Thyroid gland (tissue), 4 donors: ENCODE results near the gene FARP2. TPM values are rescaled to one million over a fixed set of nuclear protein-coding genes. Genes with fewer than 3 reads are reported as not detected.

Experiments used
- DNase-seq, 2 donors: peaks; one replicate each; pipeline ENCODE4 v3.0.0-alpha.2; 2019
- H3K27ac ChIP-seq, 3 donors: fragments of 200-600 bp; sonication (generic); 1 replicate in 2 of 3; 2 replicates in 1 of 3; pipeline ENCODE4 v1.5.1; 2016 to 2019; ENCODE audit warnings: mild to moderate bottlenecking in 1 of 3, moderate library complexity in 1 of 3
- H3K27me3 ChIP-seq: fragments of 200-600 bp; sonication (generic); one replicate; pipeline ENCODE4 v1.5.1; 2019
- H3K36me3 ChIP-seq, 2 donors: fragments of 200-600 bp; sonication (generic); one replicate each; pipeline ENCODE4 v1.5.1; 2016 to 2019
- H3K4me1 ChIP-seq, 2 donors: fragments of 200-600 bp; sonication (generic); one replicate each; pipeline ENCODE4 v1.5.1; 2017 to 2019
- H3K4me3 ChIP-seq, 3 donors: fragments of 200-600 bp; sonication (generic); replicated peaks in 1 of 3; 1 replicate in 2 of 3; 2 replicates in 1 of 3; pipeline ENCODE4 v1.5.1; 2016; ENCODE audit warnings: mild to moderate bottlenecking in 1 of 3
- H3K9me3 ChIP-seq: fragments of 200-600 bp; sonication (generic); one replicate; pipeline ENCODE4 v1.5.1; 2017
- CTCF ChIP-seq, 6 experiments: fragments of 200-600 bp in 3 of 6; fragments of 450-650 bp in 3 of 6; sonication (generic) in 3 of 6; IDR thresholded peaks; one replicate each; pipeline ENCODE4 v1.5.1; 2016 to 2019; ENCODE audit warnings: antibody characterized with exemption in 6 of 6, mild to moderate bottlenecking in 2 of 6, inconsistent platforms in 1 of 6, moderate library complexity in 1 of 6
- POLR2A ChIP-seq, 2 donors: fragments of 450-650 bp; IDR thresholded peaks; one replicate each; pipeline ENCODE4 v1.6.1; 2017; ENCODE audit warnings: antibody characterized with exemption in 2 of 2, mild to moderate bottlenecking in 2 of 2, moderate library complexity in 1 of 2
- WGBS, 2 donors: methylation state at CpG; one replicate each; pipeline ENCODE4 v1.1.5; 2017; 5-methylcytosine and 5-hydroxymethylcytosine counted together
- intact Hi-C: fragments of 100-400 bp; cut with DNase I; formaldehyde crosslinking; loops from one replicate; pipeline ENCODE4 v1.15.1; 2023
- total RNA-seq, 4 donors: library from RNA; depleted of rRNA; stranded (reverse); fragments of >200 nt; gene quantifications; one replicate each; pipeline ENCODE4 v1.2.3, GENCODE V29; 2016

FARP2 gene
- total RNA-seq, 4 donors from 2014 or later = 16.9 to 24.1 (median 20.3) TPM

DNA sequence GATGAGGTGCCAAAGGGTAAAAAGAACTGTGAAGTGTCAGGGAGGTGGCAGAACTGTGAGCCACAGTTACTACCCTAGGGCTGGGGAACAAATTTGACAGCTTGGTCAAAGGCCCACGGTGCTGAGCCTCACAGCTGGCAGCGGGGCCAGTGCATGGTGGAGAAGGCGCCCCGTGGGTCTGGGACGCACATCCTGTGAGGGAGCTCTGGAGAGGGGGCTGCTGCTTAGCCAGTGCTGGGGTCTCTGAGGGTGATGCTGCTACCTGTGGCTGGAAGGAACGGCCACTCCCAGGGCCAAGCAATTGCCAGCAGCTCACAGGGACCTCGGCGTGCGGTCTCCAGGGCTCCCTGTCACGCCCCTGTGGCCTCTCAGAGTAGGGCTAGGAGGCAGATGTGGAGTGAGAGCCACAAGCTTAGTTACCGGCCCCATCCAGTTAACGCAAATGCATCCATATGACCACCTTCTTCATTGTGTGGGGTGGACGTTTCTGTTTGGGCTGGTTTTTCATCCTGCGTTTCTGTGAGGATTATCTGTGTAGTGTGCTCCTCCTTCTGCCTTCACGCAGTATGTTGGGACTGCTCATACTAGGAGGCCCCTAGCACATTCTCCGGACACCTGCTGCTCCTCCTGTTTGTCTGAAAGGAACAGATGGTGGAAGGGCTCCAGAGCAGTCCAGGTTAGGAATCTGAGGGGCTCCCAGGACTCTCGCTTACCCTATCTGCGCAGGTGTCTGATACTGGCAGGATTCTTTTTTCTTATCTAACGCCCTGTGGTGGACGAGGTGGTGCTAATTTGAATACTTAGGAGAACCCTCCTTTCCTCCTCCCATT lies 126.3 kb downstream of the FARP2 start:
- no peak for DNase-seq
- H3K36me3 ChIP-seq = peaks cover 0 to 5% of the 10 kb centered on the region in 2 donors
- H3K9me3 ChIP-seq = no peaks in the 10 kb centered on the region
- no peak overlapping the region for H3K4me3 ChIP-seq
- 86 to 92% methylated on average over 19 of the region's 20 CpGs for WGBS, 2 donors
- H3K4me1 ChIP-seq = no peaks in the 10 kb centered on the region
- H3K27me3 ChIP-seq = no peaks in the 10 kb centered on the region
- TF ChIP-seq CTCF (IDR thresholded peaks at IDR 0.05) (no peak), POLR2A (IDR thresholded peaks at IDR 0.05) (no peak)
- H3K27ac ChIP-seq = no peak overlapping the region
- intact Hi-C loops = no loop called here

- TF ChIP-seq CTCF (IDR thresholded peaks at IDR 0.05) = no peak
- TF ChIP-seq POLR2A (IDR thresholded peaks at IDR 0.05) = no peak
- intact Hi-C loops = no loop called here
- no peak for DNase-seq
- H3K27me3 ChIP-seq = no peaks in the 10 kb centered on the region
- H3K4me1 ChIP-seq = no peaks in the 10 kb centered on the region
- H3K9me3 ChIP-seq = no peaks in the 10 kb centered on the region
- H3K36me3 ChIP-seq = peaks cover 0 to 5% of the 10 kb centered on the region in 2 donors
- H3K4me3 ChIP-seq = no peak overlapping the region
- 87 to 90% methylated on average over 9 of the region's 9 CpGs for WGBS, 2 donors
- no peak overlapping the region for H3K27ac ChIP-seq
Observed at GRCh38 chr2:241483305-241483704, 127.2 kb downstream of the FARP2 start.

DNA sequence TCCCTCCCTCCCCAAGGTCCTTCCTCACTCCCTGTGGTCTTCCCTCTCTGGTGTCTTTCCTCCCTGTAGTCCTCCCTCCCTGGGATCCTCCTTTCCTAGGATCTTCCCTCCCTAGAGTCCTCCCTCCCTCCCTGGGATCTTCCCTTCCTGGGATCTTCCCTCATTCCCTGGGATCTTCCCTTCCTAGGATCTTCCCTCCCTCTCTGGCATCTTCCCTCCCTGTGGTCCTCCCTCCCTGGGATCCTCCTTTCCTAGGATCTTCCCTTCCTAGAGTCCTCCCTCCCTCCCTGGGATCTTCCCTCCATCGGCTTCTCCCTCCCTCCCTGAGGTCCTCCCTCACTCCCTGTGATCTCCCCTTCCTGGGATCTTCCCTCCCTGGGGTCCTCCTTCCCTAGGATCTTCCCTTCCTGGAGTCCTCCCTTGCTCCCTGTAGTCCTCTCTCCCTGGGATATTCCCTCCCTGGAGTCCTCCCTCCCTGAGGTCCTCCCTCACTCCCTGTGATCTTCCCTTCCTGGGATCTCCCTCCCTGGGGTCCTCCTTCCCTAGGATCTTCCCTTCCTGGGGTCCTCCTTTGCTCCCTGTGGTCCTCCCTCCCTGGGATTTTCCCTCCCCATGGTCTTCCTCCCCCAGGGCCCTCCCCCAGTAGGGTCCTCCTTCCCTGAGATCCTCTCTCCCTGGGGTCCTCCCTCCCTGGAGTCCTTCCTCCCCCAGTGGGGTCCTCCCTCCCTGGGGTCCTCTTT lies 129.3 kb downstream of the FARP2 start:
- no peak overlapping the region for H3K27ac ChIP-seq
- no peaks in the 10 kb centered on the region for H3K27me3 ChIP-seq
- no peaks in the 10 kb centered on the region for H3K4me1 ChIP-seq
- TF ChIP-seq POLR2A (IDR thresholded peaks at IDR 0.05) (no peak), CTCF (IDR thresholded peaks at IDR 0.05) (no peak)
- DNase-seq = no peak
- H3K9me3 ChIP-seq = no peaks in the 10 kb centered on the region
- peaks cover 0 to 3% of the 10 kb centered on the region in 2 donors for H3K36me3 ChIP-seq
- WGBS, 2 donors = 89 to 94% methylated on average over 1 of the region's 1 CpG
- intact Hi-C loops = no loop called here
- no peak overlapping the region for H3K4me3 ChIP-seq

- Histone ChIP-seq H3K27ac (no peak overlapping the region), H3K4me3 (no peak overlapping the region), H3K27me3 (no peaks in the 10 kb centered on the region), H3K9me3 (no peaks in the 10 kb centered on the region), H3K36me3 (peaks cover 5 to 11% of the 10 kb centered on the region in 2 donors), H3K4me1 (no peaks in the 10 kb centered on the region)
- 86 to 90% methylated on average over 3 of the region's 3 CpGs for WGBS, 2 donors
- no peak for TF ChIP-seq CTCF (IDR thresholded peaks at IDR 0.05)
- TF ChIP-seq POLR2A (IDR thresholded peaks at IDR 0.05) = no peak
- no peak for DNase-seq
- intact Hi-C loops = no loop called here
Observed at GRCh38 chr2:241489088-241489487, 133.0 kb downstream of the FARP2 start.
